SK-N-SH (cell line): ENCODE results near the gene RAB8B. TPM values are rescaled to one million over a fixed set of nuclear protein-coding genes. Genes with fewer than 3 reads are reported as not detected.
A peak's percentile ranks its signal among the peaks of the same experiment; 100 is the strongest.

Experiments
- CTCF ChIA-PET: fragments of 300-600, 350-600 bp; formaldehyde crosslinking; extraction: SDS; loops from one replicate; lab custom pipeline; 2021; lab: Yijun Ruan, JAX
- POLR2A ChIA-PET: fragments of 350-600 bp; sonication (Branson Sonifier 250); formaldehyde crosslinking; extraction: SDS; loops from one replicate; lab custom pipeline; 2020; ENCODE audit warnings: antibody characterized with exemption, inconsistent platforms; lab: Yijun Ruan, JAX
- DNase-seq: peaks from one replicate; pipeline ENCODE4 v3.0.0; 2012
- H2AFZ ChIP-seq: fragments of 200-600 bp; sonication (generic); 2 replicates; pipeline ENCODE4 v1.8.1; 2016; ENCODE audit warnings: antibody characterized with exemption, mild to moderate bottlenecking, low read depth
- H3F3A ChIP-seq: fragments of 200-600 bp; sonication (generic); replicated peaks from 2 replicates; pipeline ENCODE3; 2016; ENCODE audit warnings: antibody characterized with exemption, mild to moderate bottlenecking; ENCODE audit not compliant: insufficient read depth
- H3K27ac ChIP-seq, 2 experiments: fragments of 200-500 bp in 1 of 2; fragments of 200-600 bp in 1 of 2; sonication (Bioruptor generic) in 1 of 2; sonication (generic), shearing (Covaris generic) in 1 of 2; 2 replicates each; pipeline versions ENCODE4 v1.5.1 to v1.6.1; 2014 to 2016; ENCODE audit warnings: low read depth in 2 of 2, inconsistent platforms in 1 of 2, low read length in 1 of 2, mild to moderate bottlenecking in 1 of 2, mixed read lengths in 1 of 2
- H3K27me3 ChIP-seq: fragments of 200-600 bp; sonication (generic), shearing (Covaris generic); 2 replicates; pipeline ENCODE4 v1.6.1; 2016; ENCODE audit warnings: mixed run types; ENCODE audit not compliant: insufficient read depth
- H3K36me3 ChIP-seq, 2 experiments: fragments of 200-500 bp in 1 of 2; fragments of 200-600 bp in 1 of 2; sonication (Bioruptor generic) in 1 of 2; sonication (generic) in 1 of 2; replicated peaks in 1 of 2; 2 replicates each; pipeline versions ENCODE3 to v1.5.1; 2014 to 2016; ENCODE audit warnings: low read length in 1 of 2, mild to moderate bottlenecking in 1 of 2; ENCODE audit not compliant: insufficient read depth in 2 of 2, control insufficient read depth in 1 of 2
- H3K4me1 ChIP-seq, 2 experiments: fragments of 200-500 bp in 1 of 2; fragments of 200-600 bp in 1 of 2; sonication (Bioruptor generic) in 1 of 2; sonication (generic), shearing (Covaris generic) in 1 of 2; 2 replicates each; pipeline versions ENCODE4 v1.5.1 to v1.6.1; 2014 to 2016; ENCODE audit warnings: low read depth in 1 of 2, low read length in 1 of 2, mixed run types in 1 of 2; ENCODE audit not compliant: insufficient read depth in 2 of 2, control insufficient read depth in 1 of 2
- H3K4me2 ChIP-seq: fragments of 200-600 bp; sonication (generic), shearing (Covaris generic); 2 replicates; pipeline ENCODE4 v1.6.1; 2017; ENCODE audit warnings: mixed run types
- H3K4me3 ChIP-seq, 2 experiments: fragments of 200-500 bp in 1 of 2; fragments of 200-600 bp in 1 of 2; sonication (Bioruptor generic) in 1 of 2; sonication (generic), shearing (Covaris generic) in 1 of 2; 2 replicates each; pipeline versions ENCODE4 v1.5.1 to v1.8.1; 2014 to 2016; ENCODE audit warnings: low read depth in 2 of 2, inconsistent platforms in 1 of 2, low read length in 1 of 2, mild to moderate bottlenecking in 1 of 2, mixed read lengths in 1 of 2, moderate library complexity in 1 of 2
- H3K79me2 ChIP-seq: fragments of 200-600 bp; sonication (generic); 2 replicates; pipeline ENCODE4 v1.8.1; 2017; ENCODE audit warnings: mild to moderate bottlenecking; ENCODE audit not compliant: insufficient read depth
- H3K9ac ChIP-seq: fragments of 200-600 bp; sonication (generic); 2 replicates; pipeline ENCODE4 v1.6.1; 2017; ENCODE audit warnings: mixed run types
- H3K9me2 ChIP-seq: fragments of 200-600 bp; sonication (generic); 2 replicates; pipeline ENCODE4 v1.6.1; 2017; ENCODE audit warnings: mixed run types
- H3K9me3 ChIP-seq: fragments of 200-600 bp; sonication (generic); 2 replicates; pipeline ENCODE4 v1.6.1; 2017; ENCODE audit warnings: mixed run types, mild to moderate bottlenecking, moderate library complexity
- H4K20me1 ChIP-seq: fragments of 200-600 bp; sonication (generic); 2 replicates; pipeline ENCODE4 v1.6.1; 2017; ENCODE audit warnings: mild to moderate bottlenecking, mixed run types; ENCODE audit not compliant: insufficient read depth
- CHD2 ChIP-seq: fragments of 150-350 bp; IDR thresholded peaks from 2 replicates; pipeline ENCODE4 v1.6.1; 2018; ENCODE audit warnings: low read length; ENCODE audit not compliant: partially characterized antibody
- CTCF ChIP-seq: fragments of 200-600 bp; sonication (generic); IDR thresholded peaks from 2 replicates; pipeline ENCODE4 v1.6.1; 2017; ENCODE audit warnings: antibody characterized with exemption, mild to moderate bottlenecking, moderate library complexity
- EZH2phosphoT487 ChIP-seq: fragments of 200-600 bp; sonication (generic); IDR thresholded peaks from 2 replicates; pipeline ENCODE4 v1.6.1; 2017; ENCODE audit warnings: low read depth, mixed run types, mild to moderate bottlenecking, antibody characterized with exemption, moderate library complexity, borderline replicate concordance
- FOSL2 ChIP-seq: IDR thresholded peaks from 2 replicates; pipeline ENCODE4 v1.4.0; 2012; ENCODE audit warnings: low read depth, mild to moderate bottlenecking, moderate library complexity, borderline replicate concordance
- FOXJ3 ChIP-seq: sonication (generic); formaldehyde crosslinking; IDR thresholded peaks from 2 replicates; pipeline ENCODE4 v1.5.1; 2020; ENCODE audit warnings: mild to moderate bottlenecking, missing genetic modification reagents
- GABPA ChIP-seq: IDR thresholded peaks from 2 replicates; pipeline ENCODE4 v1.4.0; 2012; ENCODE audit warnings: low read depth, mild to moderate bottlenecking
- IRF3 ChIP-seq: fragments of 150-350 bp; IDR thresholded peaks from 2 replicates; pipeline ENCODE4 v1.6.1; 2016; ENCODE audit warnings: mild to moderate bottlenecking, low read depth, low read length
- JUND ChIP-seq: IDR thresholded peaks from 2 replicates; pipeline ENCODE4 v1.4.0; 2012
- MAX ChIP-seq: IDR thresholded peaks from 2 replicates; pipeline ENCODE4 v1.4.0; 2012; ENCODE audit warnings: low read depth
- MEF2A ChIP-seq: IDR thresholded peaks from 2 replicates; pipeline ENCODE4 v1.4.0; 2012; ENCODE audit warnings: low read depth, borderline replicate concordance
- MXI1 ChIP-seq: IDR thresholded peaks from 2 replicates; pipeline ENCODE4 v1.6.1; 2012; ENCODE audit warnings: mild to moderate bottlenecking, low read depth, low read length, improper control_type of control experiment
- PBX3 ChIP-seq: IDR thresholded peaks from 2 replicates; pipeline ENCODE4; 2012
- POLR2AphosphoS5 ChIP-seq: IDR thresholded peaks from 2 replicates; pipeline ENCODE4 v1.6.1; 2012; ENCODE audit warnings: low read depth, low read length
- RAD21 ChIP-seq: IDR thresholded peaks from 2 replicates; pipeline ENCODE4 v1.6.1; 2012; ENCODE audit warnings: mild to moderate bottlenecking, low read length
- SIN3A ChIP-seq: IDR thresholded peaks from 2 replicates; pipeline ENCODE4 v1.6.1; 2012; ENCODE audit warnings: low read depth, mild to moderate bottlenecking, low read length, moderate library complexity, borderline replicate concordance
- TEAD4 ChIP-seq: IDR thresholded peaks from 2 replicates; pipeline ENCODE4 v1.4.0; 2012; ENCODE audit warnings: mild to moderate bottlenecking, borderline replicate concordance; ENCODE audit not compliant: insufficient read depth
- USF2 ChIP-seq: fragments of 150-350 bp; IDR thresholded peaks from 2 replicates; pipeline ENCODE4 v1.6.1; 2017; ENCODE audit warnings: antibody characterized with exemption, low read length, low read depth, borderline replicate concordance
- YY1 ChIP-seq: IDR thresholded peaks from 2 replicates; pipeline ENCODE4 v1.4.0; 2012; ENCODE audit warnings: low read depth, mild to moderate bottlenecking
- WGBS: methylation state at CpG from one replicate; pipeline ENCODE4 v1.1.6; 2017; ENCODE audit warnings: low lambda C conversion rate; 5-methylcytosine and 5-hydroxymethylcytosine counted together
- polyA plus RNA-seq, 3 experiments: library from polyadenylated mRNA; depleted of rRNA; stranded (reverse); fragments of >200 nt; gene quantifications; 2 replicates each; pipeline ENCODE4 v1.2.3, GENCODE V29; 2012

RAB8B gene
- polyA plus RNA-seq, 1 of the 3 experiments (the other 2 are of a cell fraction) = 5.4 TPM

GRCh38 chr15:63292241-63292640 lies 102.8 kb downstream of the RAB8B start:
- Histone ChIP-seq H3K9me2 (no peaks in the 10 kb centered on the region), H3K4me3 (no peak overlapping the region), H3K27ac (peak overlapping the region in 1 of 2 experiments; percentile 92; a peak in 2 of 4 replicates), H2AFZ (no peak overlapping the region), H3K4me2 (peak overlapping the region; percentile 21), H3K36me3 (peaks cover 7 to 27% of the 10 kb centered on the region in 2 experiments), H3K9ac (peak overlapping the region; percentile 6; the same call in 1 of the 2 replicates)
- CTCF ChIA-PET = interaction anchor here (1.0 to 6.2 kb wide), 9 partner anchors 15 to 174 kb away, joined by 3 to 73 read pairs (median 5); no protein-coding TSS in a partner anchor
- 94% methylated on average over 3 of the region's 3 CpGs for WGBS
- POLR2A ChIA-PET = interaction anchor here (0.7 to 1.2 kb wide), 2 partner anchors 64 to 111 kb away, joined by 4 to 6 read pairs; no protein-coding TSS in a partner anchor
- no peak for DNase-seq
- TF ChIP-seq CHD2 = no peak
- TF ChIP-seq CTCF = no peak
- no peak for TF ChIP-seq FOXJ3 (CRISPR knock-in tag)
- no peak for TF ChIP-seq GABPA
- no peak for TF ChIP-seq PBX3
- no peak for TF ChIP-seq TEAD4
- no peak for TF ChIP-seq USF2
- no peak for TF ChIP-seq MAX
- no peak for TF ChIP-seq SIN3A
- TF ChIP-seq EZH2phosphoT487 = no peak
- no peak for TF ChIP-seq JUND
- no peak for TF ChIP-seq MXI1
- TF ChIP-seq IRF3 = no peak
- no peak for TF ChIP-seq RAD21
- no peak for TF ChIP-seq POLR2AphosphoS5
- TF ChIP-seq MEF2A = no peak
- TF ChIP-seq FOSL2 = no peak
- TF ChIP-seq YY1 = no peak
- TF ChIP-seq, all 33 proteins: peak for 0
- Histone ChIP-seq H3K9me3 (no peaks in the 10 kb centered on the region), H3F3A (peaks cover 26% of the 10 kb centered on the region), H3K4me1 (peaks cover 0 to 15% of the 10 kb centered on the region in 2 experiments; a peak in 2 of 4 replicates), H4K20me1 (no peaks in the 10 kb centered on the region), H3K27me3 (no peaks in the 10 kb centered on the region), H3K79me2 (0 out of 2 replicates have a peak, but pooled peaks cover 6% of the 10 kb centered on the region)
